Activated effector memory CD4-positive, alpha-beta T cell treated with Interleukin-2 at 50 U/mL for 16 hours (primary cell): ENCODE data around the gene AUTS2.

Experiments
- DNase-seq: peaks from one replicate; pipeline ENCODE4 v3.0.0-alpha.2; 2020

The AUTS2 gene

GRCh38 chr7:70159121-70159520 lies 560.8 kb downstream of the AUTS2 start:
- DNase-seq, result no peak

GRCh38 chr7:70165477-70166170 lies 567.3 kb downstream of the AUTS2 start:
- no peak for DNase-seq

- no peak for DNase-seq
These were observed 573.2 kb downstream of the AUTS2 start for GRCh38 chr7:70171369-70171920.

- no peak for DNase-seq
These were observed 578.9 kb downstream of the AUTS2 start for GRCh38 chr7:70177166-70177565.

- DNase-seq, result no peak
These were observed 579.9 kb downstream of the AUTS2 start for GRCh38 chr7:70178211-70178610.

- DNase-seq, result no peak
These were observed 580.5 kb downstream of the AUTS2 start for GRCh38 chr7:70178787-70179186.

- no peak for DNase-seq
These were observed 584.2 kb downstream of the AUTS2 start for GRCh38 chr7:70182521-70182920.

GRCh38 chr7:70183278-70183677 lies 585.0 kb downstream of the AUTS2 start:
- DNase-seq, result no peak

GRCh38 chr7:70188901-70189650 lies 590.8 kb downstream of the AUTS2 start:
- DNase-seq, result no peak

- no peak for DNase-seq
These were observed 591.5 kb downstream of the AUTS2 start for GRCh38 chr7:70189776-70190175.

- no peak for DNase-seq
These were observed 592.0 kb downstream of the AUTS2 start for GRCh38 chr7:70190281-70190680.

- no peak for DNase-seq
These were observed 595.2 kb downstream of the AUTS2 start for GRCh38 chr7:70193514-70193913.

- DNase-seq, result no peak
These were observed 610.2 kb downstream of the AUTS2 start for GRCh38 chr7:70208236-70209063.

- no peak for DNase-seq
These were observed 612.1 kb downstream of the AUTS2 start for GRCh38 chr7:70210200-70210935.

GRCh38 chr7:70210936-70211310 lies 612.6 kb downstream of the AUTS2 start:
- DNase-seq, result no peak

GRCh38 chr7:70212281-70212680 lies 614.0 kb downstream of the AUTS2 start:
- no peak for DNase-seq

- DNase-seq, result no peak
These were observed 615.8 kb downstream of the AUTS2 start for GRCh38 chr7:70214071-70214470.

GRCh38 chr7:70215491-70215890 lies 617.2 kb downstream of the AUTS2 start:
- no peak for DNase-seq

GRCh38 chr7:70217571-70217970 lies 619.3 kb downstream of the AUTS2 start:
- no peak for DNase-seq

GRCh38 chr7:70218006-70218405 lies 619.7 kb downstream of the AUTS2 start:
- no peak for DNase-seq

GRCh38 chr7:70219061-70219460 lies 620.8 kb downstream of the AUTS2 start:
- no peak for DNase-seq

GRCh38 chr7:70229242-70229641 lies 631.0 kb downstream of the AUTS2 start:
- DNase-seq, result no peak

GRCh38 chr7:70230761-70231160 lies 632.5 kb downstream of the AUTS2 start:
- no peak for DNase-seq
